ENCODE data around the gene SLC12A9.
"Not testable (repeated sequence)": the region's sequence is repeated elsewhere in the genome, so short reads cannot be mapped to it uniquely, and the experiment has no call there.

SLC12A9 gene

GRCh38 chr7:100808354-100808875 is 44.1 kb upstream of the SLC12A9 start:
- no peak overlapping the region for H3K4me3 ChIP-seq (replicated peaks; ENCODE audit: low read depth, low read length)
- DNase-seq (ENCODE audit: low read depth): no peak
- TF ChIP-seq CTCF (IDR thresholded peaks at IDR 0.05; ENCODE audit: low read length, missing control alignments): no peak

- no peak for TF ChIP-seq CTCF (IDR thresholded peaks at IDR 0.05; ENCODE audit: low read length, missing control alignments)
- no peak for DNase-seq (ENCODE audit: low read depth)
- H3K4me3 ChIP-seq (replicated peaks; ENCODE audit: low read depth, low read length): no peak overlapping the region
These were observed 41.0 kb upstream of the SLC12A9 start for GRCh38 chr7:100811480-100811879.

GRCh38 chr7:100812729-100813128 is 39.8 kb upstream of the SLC12A9 start:
- no peak for DNase-seq (ENCODE audit: low read depth)
- no peak overlapping the region for H3K4me3 ChIP-seq (replicated peaks; ENCODE audit: low read depth, low read length)
- TF ChIP-seq CTCF (IDR thresholded peaks at IDR 0.05; ENCODE audit: low read length, missing control alignments): no peak

- H3K4me3 ChIP-seq (replicated peaks; ENCODE audit: low read depth, low read length); DNase-seq (ENCODE audit: low read depth): not testable (repeated sequence)
These were observed 36.0 kb upstream of the SLC12A9 start for GRCh38 chr7:100816515-100816914.

GRCh38 chr7:100817097-100817496 is 35.4 kb upstream of the SLC12A9 start:
- no peak for DNase-seq (ENCODE audit: low read depth)
- H3K4me3 ChIP-seq (replicated peaks; ENCODE audit: low read depth, low read length): no peak overlapping the region
- no peak for TF ChIP-seq CTCF (IDR thresholded peaks at IDR 0.05; ENCODE audit: low read length, missing control alignments)

GRCh38 chr7:100818366-100818765 is 34.1 kb upstream of the SLC12A9 start:
- no peak for TF ChIP-seq CTCF (IDR thresholded peaks at IDR 0.05; ENCODE audit: low read length, missing control alignments)
- no peak overlapping the region for H3K4me3 ChIP-seq (replicated peaks; ENCODE audit: low read depth, low read length)
- no peak for DNase-seq (ENCODE audit: low read depth)

GRCh38 chr7:100818825-100819224 is 33.7 kb upstream of the SLC12A9 start:
- no peak for DNase-seq (ENCODE audit: low read depth)
- TF ChIP-seq CTCF (IDR thresholded peaks at IDR 0.05; ENCODE audit: low read length, missing control alignments): no peak

More at GRCh38 chr7:100818825-100819224, 33.7 kb upstream of the SLC12A9 start:
- H3K4me3 ChIP-seq (replicated peaks; ENCODE audit: low read depth, low read length): no peak overlapping the region
